A549 (cell line): Measurements from ENCODE around the gene SH3BP5.

Source experiments
- CTCF ChIP-seq: fragments of >200 bp; sonication (Bioruptor Twin); formaldehyde crosslinking; IDR thresholded peaks from 3 replicates; pipeline ENCODE4 v1.5.1; 2016
- KDM1A ChIP-seq: fragments of 200-600 bp; sonication (generic); IDR thresholded peaks from 2 replicates; pipeline ENCODE4 v1.6.1; 2016; ENCODE audit warnings: low read depth, mild to moderate bottlenecking
- POLR2A ChIP-seq: IDR thresholded peaks from 2 replicates; pipeline ENCODE4 v1.6.1; 2012; ENCODE audit warnings: mild to moderate bottlenecking, low read length
- TF ChIP-seq, protein P1 (sequence below): fragments of 250-450 bp; sonication (Bioruptor Pico); IDR thresholded peaks from 2 replicates; pipeline ENCODE4 v1.5.0; 2021; ENCODE audit warnings: mild to moderate bottlenecking, moderate library complexity, borderline replicate concordance
- TF ChIP-seq, protein P2 (sequence below): fragments of 150-350 bp; IDR thresholded peaks from 2 replicates; pipeline ENCODE4 v1.6.1; 2014; ENCODE audit warnings: low read depth, mild to moderate bottlenecking, low read length

DNA sequence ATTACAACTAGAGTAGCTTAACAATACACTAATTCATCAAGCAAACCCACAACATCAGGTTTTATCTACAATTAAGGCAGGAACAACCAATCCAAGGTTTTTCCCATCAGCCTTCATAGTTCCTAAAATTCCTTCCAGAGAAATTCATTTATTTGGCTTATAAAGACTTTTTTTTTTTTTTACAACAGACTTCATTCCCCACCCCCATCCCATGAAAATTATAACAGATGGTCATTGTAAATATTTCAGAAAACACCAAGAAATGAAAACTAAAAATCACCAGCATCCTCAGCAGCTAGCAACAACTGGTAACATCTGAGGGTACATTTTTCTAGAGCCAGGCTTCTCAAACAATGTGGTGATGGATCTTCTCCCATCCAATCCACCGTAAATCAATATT lies 11.0 kb downstream of the SH3BP5 start:
- TF ChIP-seq CTCF (no peak), KDM1A (no peak), POLR2A (no peak)
- TF ChIP-seq, protein P1, sequence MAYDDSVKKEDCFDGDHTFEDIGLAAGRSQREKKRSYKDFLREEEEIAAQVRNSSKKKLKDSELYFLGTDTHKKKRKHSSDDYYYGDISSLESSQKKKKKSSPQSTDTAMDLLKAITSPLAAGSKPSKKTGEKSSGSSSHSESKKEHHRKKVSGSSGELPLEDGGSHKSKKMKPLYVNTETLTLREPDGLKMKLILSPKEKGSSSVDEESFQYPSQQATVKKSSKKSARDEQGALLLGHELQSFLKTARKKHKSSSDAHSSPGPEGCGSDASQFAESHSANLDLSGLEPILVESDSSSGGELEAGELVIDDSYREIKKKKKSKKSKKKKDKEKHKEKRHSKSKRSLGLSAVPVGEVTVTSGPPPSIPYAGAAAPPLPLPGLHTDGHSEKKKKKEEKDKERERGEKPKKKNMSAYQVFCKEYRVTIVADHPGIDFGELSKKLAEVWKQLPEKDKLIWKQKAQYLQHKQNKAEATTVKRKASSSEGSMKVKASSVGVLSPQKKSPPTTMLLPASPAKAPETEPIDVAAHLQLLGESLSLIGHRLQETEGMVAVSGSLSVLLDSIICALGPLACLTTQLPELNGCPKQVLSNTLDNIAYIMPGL = no peak
- TF ChIP-seq, protein P2, sequence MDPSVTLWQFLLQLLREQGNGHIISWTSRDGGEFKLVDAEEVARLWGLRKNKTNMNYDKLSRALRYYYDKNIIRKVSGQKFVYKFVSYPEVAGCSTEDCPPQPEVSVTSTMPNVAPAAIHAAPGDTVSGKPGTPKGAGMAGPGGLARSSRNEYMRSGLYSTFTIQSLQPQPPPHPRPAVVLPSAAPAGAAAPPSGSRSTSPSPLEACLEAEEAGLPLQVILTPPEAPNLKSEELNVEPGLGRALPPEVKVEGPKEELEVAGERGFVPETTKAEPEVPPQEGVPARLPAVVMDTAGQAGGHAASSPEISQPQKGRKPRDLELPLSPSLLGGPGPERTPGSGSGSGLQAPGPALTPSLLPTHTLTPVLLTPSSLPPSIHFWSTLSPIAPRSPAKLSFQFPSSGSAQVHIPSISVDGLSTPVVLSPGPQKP = no peak
